Activated T-cell treated with anti-CD3 and anti-CD28 coated beads for 4 hours (primary cell): ENCODE measurements around the gene MAGEE2.
A peak's percentile ranks its signal among the peaks of the same experiment; 100 is the strongest.
"Not testable (repeated sequence)": the region's sequence is repeated elsewhere in the genome, so short reads cannot be mapped to it uniquely, and the experiment has no call there.

Experiments
- DNase-seq: peaks from one replicate; pipeline ENCODE4 v3.0.0-alpha.2; 2020

Gene MAGEE2, protein sequence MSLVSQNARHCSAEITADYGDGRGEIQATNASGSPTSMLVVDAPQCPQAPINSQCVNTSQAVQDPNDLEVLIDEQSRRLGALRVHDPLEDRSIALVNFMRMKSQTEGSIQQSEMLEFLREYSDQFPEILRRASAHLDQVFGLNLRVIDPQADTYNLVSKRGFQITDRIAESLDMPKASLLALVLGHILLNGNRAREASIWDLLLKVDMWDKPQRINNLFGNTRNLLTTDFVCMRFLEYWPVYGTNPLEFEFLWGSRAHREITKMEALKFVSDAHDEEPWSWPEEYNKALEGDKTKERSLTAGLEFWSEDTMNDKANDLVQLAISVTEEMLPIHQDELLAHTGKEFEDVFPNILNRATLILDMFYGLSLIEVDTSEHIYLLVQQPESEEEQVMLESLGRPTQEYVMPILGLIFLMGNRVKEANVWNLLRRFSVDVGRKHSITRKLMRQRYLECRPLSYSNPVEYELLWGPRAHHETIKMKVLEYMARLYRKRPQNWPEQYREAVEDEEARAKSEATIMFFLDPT

DNA sequence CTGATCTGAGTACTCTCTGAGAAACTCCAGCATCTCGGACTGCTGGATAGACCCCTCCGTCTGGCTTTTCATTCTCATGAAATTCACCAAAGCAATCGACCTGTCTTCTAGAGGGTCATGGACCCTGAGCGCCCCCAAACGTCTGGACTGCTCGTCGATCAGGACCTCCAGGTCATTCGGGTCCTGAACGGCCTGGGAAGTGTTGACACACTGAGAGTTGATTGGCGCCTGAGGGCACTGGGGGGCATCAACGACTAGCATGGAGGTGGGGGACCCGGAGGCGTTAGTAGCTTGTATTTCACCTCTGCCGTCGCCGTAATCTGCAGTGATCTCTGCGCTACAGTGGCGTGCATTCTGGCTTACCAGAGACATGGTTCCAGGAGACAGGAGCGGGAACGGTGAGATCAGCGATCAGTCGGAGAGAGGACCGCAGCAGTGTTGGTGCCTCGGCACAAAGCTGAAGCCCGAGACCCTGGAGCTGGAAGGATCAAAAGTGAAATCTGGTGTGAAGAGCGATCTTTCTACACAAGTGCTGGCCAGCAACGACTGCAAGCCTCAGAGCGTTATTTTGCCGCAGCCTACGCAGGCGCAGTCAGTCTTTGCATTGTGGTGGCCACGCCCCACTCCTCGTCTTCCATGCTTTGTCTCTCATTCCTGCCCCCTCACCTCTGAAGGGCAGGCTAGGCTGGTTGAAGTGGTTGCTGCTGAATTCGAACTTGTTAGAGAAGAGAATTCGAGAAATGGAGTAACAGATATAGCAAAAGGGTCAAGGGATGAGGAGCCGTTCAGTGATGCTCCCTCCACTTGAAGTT, at the start of gene MAGEE2:
Gene MAGEE2 (minus strand): TSS at position 575 of the 812 bp plus-strand sequence. CDS start 203 bp downstream, at position 372.
- DNase-seq, result no peak

DNA sequence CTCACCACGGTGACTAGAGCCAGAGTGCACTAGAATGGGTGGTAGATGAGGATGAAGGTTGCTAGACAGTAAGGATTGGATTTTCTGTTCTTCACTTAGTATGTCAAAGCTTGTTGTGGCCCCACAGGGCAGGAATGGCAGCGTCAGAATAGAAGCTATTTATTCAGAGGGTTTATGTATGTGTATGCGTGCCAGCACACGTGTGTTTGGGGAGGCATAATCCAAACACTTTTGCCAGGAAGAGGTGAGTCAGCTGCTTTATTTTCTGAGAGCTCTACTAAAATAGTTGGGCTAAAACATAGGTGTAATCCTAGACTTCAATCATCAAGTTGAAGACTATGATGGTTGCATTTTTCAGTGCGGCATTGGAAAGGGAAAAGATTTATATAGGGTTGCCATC, 1.2 kb upstream of the MAGEE2 start:
- no peak for DNase-seq

DNA sequence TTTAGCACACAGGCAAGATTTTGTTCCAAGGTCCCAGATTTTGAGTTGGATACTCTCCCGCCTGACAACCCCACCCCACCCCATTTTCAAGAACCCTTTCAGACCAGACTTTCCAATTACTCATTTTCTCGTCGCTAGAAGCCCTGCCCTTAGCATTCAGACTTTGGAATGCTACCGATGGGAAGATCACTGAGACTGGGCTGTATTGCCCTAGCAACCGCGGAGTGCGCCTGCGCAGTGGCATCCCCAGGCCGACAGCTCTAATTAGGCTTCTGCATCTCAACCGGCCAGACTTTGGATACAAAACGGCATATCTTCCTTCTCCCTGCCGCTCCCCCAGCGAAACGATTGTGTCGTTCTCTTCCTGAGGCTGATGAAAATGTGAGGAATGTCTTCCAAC, 3.4 kb downstream of the MAGEE2 start:
- no peak for DNase-seq

DNA sequence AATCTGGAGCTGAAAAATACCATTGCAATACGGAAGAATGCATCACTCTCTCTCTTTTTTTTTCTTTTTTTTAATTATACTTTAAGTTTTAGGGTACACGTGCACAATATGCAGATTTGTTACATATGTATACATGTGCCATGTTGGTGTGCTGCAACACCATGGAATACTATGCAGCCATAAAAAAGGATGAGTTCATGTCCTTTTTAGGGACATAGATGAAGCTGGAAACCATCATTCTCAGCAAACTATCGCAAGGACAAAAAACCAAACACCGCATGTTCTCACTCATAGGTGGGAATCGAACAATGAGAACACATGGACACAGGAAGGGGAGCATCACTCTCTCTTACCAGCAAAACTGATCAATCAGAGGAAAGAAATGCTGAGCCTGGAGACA, 17.0 kb downstream of the MAGEE2 start:
- DNase-seq, result not testable (repeated sequence)

DNA sequence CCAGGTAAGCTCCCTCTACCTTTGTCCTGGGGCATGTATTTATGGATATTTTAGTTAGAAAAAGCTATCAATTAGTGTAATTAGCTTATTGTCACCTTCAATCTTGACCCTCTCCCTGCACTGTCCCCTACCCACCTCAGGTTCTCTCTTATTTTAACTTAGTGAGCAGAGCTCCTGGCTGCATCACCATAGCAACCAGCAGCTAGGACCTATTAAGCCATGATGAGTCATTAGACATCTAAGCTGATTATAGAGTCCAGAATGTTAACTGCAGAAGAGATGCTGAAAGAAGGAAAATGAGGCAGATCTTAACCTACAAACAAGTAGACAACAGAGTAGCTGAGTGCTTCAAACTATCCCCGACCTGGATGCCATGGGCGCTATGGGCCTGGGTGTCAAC, 36.6 kb downstream of the MAGEE2 start:
- no peak for DNase-seq

DNA sequence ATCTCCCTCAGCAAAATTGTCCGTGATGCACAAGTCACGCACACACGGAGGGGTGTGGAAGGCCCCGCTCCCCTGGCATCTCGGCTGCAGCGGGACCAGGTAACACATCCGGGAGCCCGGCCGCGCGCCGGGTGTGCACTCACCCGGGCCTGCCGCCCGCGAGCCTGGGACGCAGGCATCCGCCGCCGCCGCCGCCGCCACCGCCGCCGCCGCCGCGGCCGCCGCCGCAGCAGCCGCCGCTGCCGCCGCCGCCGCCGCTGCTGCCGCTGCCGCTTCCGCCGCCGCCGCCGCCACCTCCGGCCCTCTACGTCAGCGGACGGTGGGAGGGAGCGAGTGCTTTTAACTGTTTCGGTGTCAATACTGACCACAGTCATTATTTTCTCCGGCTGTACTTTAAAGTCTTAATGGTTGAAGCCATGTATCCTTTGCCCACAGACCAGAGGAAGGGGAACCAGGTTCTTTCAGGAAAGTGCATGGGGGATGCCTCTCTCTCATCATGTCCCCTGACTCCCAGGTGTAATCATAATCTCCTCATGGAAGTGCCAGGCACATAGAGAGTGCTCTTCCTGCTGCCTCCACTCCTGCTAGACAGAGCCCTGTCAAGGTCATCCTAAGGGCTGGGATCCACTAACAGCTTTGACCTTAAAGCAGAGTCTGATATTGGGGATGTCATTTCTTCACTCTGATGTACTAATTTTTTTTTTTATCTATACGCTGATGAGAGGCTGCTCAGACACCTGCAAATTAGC, 38.0 kb downstream of the MAGEE2 start:
- DNase-seq, result peak; percentile 1
